GM19240 (cell line): Measurements from ENCODE around the gene ATG13.
"Not testable (repeated sequence)": the region's sequence is repeated elsewhere in the genome, so short reads cannot be mapped to it uniquely, and the experiment has no call there.

Source experiments
- DNase-seq: peaks from one replicate; pipeline ENCODE4 v3.0.0; 2011; ENCODE audit warnings: low spot score; ENCODE audit not compliant: insufficient read length

ATG13 gene

GRCh38 chr11:46642627-46643335, 25.4 kb downstream of the ATG13 start:
- DNase-seq: no peak

DNA sequence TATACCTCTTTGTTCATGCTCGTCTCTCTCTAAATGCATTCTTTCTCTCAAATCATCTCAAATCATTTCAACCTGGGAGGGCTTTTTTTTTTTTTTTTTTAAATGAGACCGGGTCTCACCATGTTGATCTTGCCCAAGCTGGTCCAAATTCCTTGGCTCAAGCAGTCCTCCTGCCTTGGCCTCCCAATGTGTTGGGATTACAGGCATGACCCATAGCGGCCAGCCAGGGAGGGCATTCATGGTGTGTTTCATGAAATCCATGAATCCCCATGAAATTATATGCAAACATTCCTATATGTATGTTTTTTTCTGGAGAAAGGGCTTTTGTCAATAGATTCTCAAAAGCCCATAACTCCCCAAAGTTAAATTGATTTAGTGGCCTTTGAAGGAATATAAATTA, 26.2 kb downstream of the ATG13 start:
- DNase-seq: no peak

DNA sequence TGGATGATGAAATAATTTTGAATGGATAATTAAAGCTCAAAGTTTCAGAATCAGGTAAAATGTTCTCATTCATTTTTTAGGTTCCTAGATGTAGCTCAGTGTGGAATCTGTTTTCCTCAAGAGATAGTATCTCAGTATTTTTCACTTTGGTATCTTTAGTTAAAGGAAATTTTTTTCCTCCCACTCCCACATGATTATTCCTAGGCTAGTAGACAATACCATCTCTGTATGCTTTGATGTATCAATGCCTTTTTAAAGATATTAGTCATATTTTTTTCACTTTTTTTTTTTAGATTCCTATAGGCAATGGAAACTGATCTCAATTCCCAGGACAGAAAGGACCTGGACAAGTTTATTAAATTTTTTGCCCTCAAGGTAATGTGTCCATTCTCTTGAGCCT, 26.6 kb downstream of the ATG13 start:
- no peak for DNase-seq

DNA sequence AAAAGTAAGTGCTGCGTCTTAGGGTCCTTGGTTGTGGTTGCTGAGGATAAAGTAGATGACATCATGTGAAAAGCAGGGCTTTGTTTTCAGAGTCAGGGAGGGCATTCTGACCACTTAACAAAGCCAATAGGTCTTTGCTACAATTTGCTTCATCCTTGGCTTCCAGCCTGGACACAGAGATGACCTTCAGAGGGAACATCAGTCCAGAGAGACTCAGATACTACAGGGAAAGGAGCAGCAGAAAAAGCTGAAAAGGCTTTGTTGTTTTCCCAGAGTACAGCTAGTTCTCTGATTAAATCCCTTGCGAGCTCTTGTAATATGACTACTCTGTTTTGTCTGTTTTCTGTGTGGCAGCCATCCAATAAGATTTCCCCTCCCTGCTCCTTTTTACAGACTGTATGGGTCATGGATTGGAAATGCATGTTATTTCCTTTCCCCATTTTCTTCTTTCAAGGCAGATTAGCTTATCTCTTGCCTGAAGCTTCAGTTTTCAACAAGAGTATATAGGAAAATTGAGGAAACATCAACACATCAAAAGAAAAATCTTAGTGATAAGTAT, 31.9 kb downstream of the ATG13 start:
- DNase-seq: no peak

GRCh38 chr11:46655631-46656030, 38.3 kb downstream of the ATG13 start:
- no peak for DNase-seq

GRCh38 chr11:46657186-46657585, 39.8 kb downstream of the ATG13 start:
- no peak for DNase-seq

DNA sequence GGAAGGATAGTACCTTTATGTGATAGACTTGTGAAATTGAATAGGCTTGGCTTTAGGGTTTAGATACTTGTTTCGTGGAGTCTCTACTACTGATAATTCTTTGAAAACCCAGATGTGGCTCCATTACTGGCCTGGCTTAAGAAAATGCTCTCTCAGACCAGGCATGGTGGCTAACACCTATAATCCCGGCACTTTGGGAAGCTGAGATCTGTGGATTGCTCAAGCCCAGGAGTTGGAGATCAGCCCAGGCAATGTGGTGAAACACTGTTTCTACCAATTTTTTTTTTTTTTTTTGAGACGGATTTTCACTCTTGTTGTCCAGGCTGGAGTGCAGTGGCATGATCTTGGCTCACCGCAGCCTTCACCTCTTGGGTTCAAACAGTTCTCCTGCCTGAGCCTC, 40.9 kb downstream of the ATG13 start:
- no peak for DNase-seq

DNA sequence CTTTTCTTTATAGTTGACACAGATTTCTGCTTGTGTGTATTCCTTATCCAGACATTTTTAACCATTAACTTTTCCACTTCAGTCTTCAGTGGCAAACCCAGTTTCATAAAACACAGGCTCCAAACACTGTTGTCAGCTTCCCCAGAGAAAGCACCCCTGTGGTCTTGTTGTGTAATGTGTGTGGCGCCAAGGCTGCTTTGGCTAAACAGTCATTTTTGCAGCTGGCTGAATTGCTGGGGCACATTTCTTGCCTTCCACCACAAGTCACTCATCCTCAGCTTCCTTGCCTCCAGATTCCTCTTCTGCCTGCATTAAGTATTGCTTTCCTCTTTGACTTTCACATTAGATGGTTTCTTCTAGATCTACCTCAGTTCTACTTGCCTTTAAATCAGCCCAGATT, 42.6 kb downstream of the ATG13 start:
- DNase-seq: no peak

DNA sequence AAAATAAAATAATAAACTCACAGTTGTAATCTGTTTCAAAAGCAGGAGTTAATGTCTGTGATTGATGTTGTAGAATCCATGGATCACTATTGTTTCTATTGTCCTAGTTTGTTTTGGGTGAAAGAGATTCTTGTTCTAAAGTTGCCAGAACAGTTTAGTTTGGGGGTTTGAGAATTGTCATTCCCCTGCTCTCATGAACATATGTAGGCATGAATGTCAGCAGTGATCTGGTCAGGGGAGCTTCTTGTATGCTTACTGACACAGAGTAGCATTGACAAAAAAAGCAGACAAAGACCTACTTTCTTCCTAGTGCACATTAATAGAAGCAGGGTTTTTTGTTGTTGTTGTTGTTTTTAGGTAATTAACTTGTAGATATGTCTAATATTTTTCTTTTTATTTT, 44.5 kb downstream of the ATG13 start:
- no peak for DNase-seq

DNA sequence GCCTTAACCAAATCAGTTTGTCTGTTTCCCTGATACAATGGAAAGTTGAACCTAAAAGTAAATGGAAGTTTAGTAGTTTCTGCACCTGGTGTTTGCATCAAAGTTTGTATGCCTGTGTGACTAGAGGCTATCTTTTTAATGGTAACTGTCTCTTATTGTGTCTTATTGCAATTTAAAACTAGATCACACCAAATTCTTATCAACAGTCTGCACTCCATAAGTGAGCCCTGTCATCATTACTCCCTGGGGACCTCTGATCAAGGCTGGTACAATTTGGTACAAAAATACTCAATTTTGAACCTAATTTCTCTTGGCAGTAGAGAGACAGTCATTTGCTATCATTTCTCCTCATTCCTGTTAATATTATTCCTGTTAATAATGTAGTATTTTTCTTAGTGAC, 45.0 kb downstream of the ATG13 start:
- DNase-seq: no peak

DNA sequence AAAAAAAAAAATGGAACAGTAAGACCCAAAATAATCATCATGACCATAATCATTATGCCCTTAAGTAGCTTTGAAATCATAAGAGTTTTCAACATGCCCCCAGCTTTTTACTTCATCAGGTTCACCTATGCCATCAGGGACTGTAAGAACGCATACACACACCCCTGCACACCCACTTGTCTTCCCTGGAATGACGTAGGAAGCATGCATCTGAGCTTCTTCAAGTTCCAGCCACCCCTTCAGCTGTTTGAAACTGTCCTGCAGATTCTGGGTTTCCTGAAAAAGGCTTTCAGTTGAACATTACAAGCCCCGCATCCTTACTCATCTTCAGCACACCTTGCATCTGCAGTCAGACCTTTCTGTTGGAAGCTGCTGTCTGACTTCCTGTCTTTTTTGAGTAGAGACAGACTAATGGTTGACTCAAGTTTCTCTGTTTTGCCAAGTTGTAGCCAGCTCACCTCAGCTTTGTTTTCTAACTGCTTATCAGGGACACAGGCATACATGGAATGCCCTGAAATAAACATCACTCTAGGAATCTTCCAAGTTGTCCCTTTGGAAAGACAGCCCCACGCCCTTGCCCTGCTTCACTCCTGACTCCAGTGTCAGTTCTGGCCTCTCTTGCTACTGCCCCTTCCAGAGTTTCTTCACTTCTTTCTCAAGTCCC, 46.1 kb downstream of the ATG13 start:
- DNase-seq: no peak

DNA sequence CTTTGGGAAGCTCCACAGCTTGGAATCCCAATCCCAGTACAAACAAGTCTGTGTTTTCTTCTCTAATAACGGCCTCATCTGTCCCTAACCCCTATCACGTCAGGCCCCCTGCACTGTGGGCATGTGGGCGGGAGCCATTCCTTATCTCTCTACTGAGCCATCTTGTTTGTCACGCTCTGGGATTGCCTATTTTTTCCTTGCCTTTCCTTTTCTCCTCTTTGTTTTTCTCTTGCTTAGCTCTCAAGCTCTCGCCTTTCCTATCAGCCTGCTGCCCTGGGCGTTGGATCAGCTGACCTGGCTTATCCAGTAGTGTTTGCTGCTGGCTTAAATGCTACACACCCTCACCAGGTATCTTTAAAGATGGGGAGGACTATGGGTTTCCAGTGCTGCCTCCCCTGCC, 47.3 kb downstream of the ATG13 start:
- no peak for DNase-seq

DNA sequence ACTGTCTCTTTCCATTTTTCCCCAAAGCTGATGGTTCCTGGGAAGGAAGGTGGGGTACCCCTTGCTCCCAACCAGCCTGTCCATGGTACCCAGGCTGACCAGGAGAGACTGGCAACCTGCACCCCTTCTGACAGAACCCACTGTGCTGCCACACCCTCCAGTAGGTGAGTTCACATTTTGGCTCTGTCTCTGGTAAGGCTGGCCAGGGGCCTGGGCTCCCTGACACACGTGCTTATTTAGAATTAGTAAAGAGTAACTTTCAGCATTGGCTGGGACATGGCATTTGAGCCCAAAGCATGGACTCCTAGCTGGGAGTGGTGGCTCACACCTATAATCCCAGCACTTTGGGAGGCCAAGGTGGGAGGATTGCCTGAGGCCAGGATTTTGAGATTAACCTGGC, 48.0 kb downstream of the ATG13 start:
- no peak for DNase-seq

- no peak for DNase-seq
Measured at GRCh38 chr11:46666516-46666915, 49.2 kb downstream of the ATG13 start.

- no peak for DNase-seq
Measured at GRCh38 chr11:46667043-46667481, 49.7 kb downstream of the ATG13 start.

DNA sequence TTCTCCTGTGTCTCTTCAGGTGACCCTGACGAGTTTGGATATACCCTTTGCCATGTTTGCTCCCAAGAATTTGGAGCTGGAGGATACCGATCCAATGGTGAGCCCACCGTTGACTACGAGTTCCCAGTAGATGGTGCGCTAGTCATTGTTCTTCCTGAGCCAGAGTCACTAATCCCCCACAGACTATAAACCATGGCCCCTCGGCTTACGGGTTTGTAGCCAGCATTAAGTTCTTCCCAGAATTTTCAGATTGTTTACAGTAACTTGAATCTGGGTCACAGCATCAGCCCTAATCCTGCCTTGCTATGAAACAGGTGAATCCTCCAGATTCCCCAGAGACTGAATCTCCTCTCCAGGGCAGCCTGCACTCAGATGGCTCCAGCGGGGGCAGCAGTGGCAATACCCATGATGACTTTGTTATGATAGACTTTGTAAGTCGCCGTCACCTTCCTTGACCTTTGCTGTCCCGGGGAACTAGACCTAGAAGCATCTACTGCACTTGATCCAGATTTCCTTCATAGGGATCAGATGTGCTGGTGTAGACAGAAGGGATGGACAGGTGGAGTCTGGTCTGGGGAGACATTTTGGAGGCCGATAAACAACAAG, 51.2 kb downstream of the ATG13 start:
- DNase-seq: no peak

GRCh38 chr11:46669711-46670139, 52.4 kb downstream of the ATG13 start:
- no peak for DNase-seq

- not testable (repeated sequence) for DNase-seq
Measured at GRCh38 chr11:46670521-46670920, 53.2 kb downstream of the ATG13 start.

- no peak for DNase-seq
Measured at GRCh38 chr11:46671958-46672315, 54.6 kb downstream of the ATG13 start.

- DNase-seq: no peak
Measured at GRCh38 chr11:46672381-46672839, 55.1 kb downstream of the ATG13 start.

GRCh38 chr11:46673713-46674462, 56.5 kb downstream of the ATG13 start:
- DNase-seq: no peak
